LNCAP (cell line): Measurements from ENCODE around the gene LNPEP.

Experiments
- TF ChIP-seq, protein P1 (sequence below): fragments of 450-650 bp; IDR thresholded peaks from 2 replicates; pipeline ENCODE4 v1.5.1; 2017; ENCODE audit warnings: mild to moderate bottlenecking

Gene LNPEP

GRCh38 chr5:96993760-96994159 is 57.9 kb downstream of the LNPEP start:
- TF ChIP-seq, protein P1, sequence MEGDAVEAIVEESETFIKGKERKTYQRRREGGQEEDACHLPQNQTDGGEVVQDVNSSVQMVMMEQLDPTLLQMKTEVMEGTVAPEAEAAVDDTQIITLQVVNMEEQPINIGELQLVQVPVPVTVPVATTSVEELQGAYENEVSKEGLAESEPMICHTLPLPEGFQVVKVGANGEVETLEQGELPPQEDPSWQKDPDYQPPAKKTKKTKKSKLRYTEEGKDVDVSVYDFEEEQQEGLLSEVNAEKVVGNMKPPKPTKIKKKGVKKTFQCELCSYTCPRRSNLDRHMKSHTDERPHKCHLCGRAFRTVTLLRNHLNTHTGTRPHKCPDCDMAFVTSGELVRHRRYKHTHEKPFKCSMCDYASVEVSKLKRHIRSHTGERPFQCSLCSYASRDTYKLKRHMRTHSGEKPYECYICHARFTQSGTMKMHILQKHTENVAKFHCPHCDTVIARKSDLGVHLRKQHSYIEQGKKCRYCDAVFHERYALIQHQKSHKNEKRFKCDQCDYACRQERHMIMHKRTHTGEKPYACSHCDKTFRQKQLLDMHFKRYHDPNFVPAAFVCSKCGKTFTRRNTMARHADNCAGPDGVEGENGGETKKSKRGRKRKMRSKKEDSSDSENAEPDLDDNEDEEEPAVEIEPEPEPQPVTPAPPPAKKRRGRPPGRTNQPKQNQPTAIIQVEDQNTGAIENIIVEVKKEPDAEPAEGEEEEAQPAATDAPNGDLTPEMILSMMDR = no peak

GRCh38 chr5:96994493-96994892 is 58.6 kb downstream of the LNPEP start:
- TF ChIP-seq, protein P1 = no peak

GRCh38 chr5:96995419-96995818 is 59.5 kb downstream of the LNPEP start:
- TF ChIP-seq, protein P1 = no peak

GRCh38 chr5:96997265-96997859 is 61.5 kb downstream of the LNPEP start:
- TF ChIP-seq, protein P1 = peak; percentile 60

GRCh38 chr5:96999856-97000255 is 64.0 kb downstream of the LNPEP start:
- TF ChIP-seq, protein P1 = no peak

- TF ChIP-seq, protein P1 = no peak
These were observed 64.5 kb downstream of the LNPEP start for GRCh38 chr5:97000391-97000790.

GRCh38 chr5:97002983-97003382 is 67.1 kb downstream of the LNPEP start:
- TF ChIP-seq, protein P1 = no peak

GRCh38 chr5:97004423-97005060 is 68.7 kb downstream of the LNPEP start:
- TF ChIP-seq, protein P1 = no peak
